Liver (tissue), 3 donors: ENCODE data around the gene KSR1.
"Not testable (repeated sequence)": the region's sequence is repeated elsewhere in the genome, so short reads cannot be mapped to it uniquely, and the experiment has no call there.

Experiments used
- CTCF ChIP-seq: fragments of 150-350 bp; IDR thresholded peaks from 2 replicates; pipeline ENCODE4 v1.5.1; 2017; ENCODE audit warnings: improper control_type of control experiment, low read depth, low read length; ENCODE audit not compliant: missing input control
- EGR1 ChIP-seq, 2 donors: IDR thresholded peaks; 2 replicates each; pipeline ENCODE4 v1.6.1; 2016 to 2018; ENCODE audit warnings: antibody characterized with exemption in 2 of 2, low read depth in 2 of 2
- SP1 ChIP-seq: IDR thresholded peaks from 2 replicates; pipeline ENCODE4 v1.6.1; 2018; ENCODE audit warnings: antibody characterized with exemption, mild to moderate bottlenecking
- TAF1 ChIP-seq: conservative IDR thresholded peaks from 2 replicates; pipeline ENCODE4 v1.6.1; 2016; ENCODE audit warnings: antibody characterized with exemption, mild to moderate bottlenecking
- YY1 ChIP-seq: IDR thresholded peaks from 2 replicates; pipeline ENCODE4 v1.6.1; 2016; ENCODE audit warnings: antibody characterized with exemption, mild to moderate bottlenecking
- TF ChIP-seq, protein P1 (sequence below): IDR thresholded peaks from 2 replicates; pipeline ENCODE4 v1.6.1; 2016; ENCODE audit warnings: antibody characterized with exemption
- donor health status: healthy.
- donor health status: healthy.

DNA sequence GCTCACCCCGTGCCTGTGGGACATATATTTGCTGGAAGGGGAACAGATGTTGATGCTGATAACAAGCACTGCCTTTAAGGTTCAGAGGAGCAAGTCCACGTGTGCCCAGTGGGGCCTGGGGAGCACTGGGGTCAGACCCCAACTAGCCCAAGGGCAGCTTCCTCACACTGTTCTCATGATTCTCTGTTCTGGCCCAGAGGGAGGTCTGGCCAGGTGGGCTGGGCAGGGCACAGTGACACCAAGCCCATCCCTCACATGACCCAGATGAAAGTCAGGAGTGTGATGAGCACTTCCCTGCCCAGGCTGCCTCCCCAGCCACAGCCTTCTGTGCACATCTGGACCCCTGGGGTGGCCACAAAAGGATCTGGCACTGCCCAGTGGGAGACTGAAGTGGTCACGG, 29.8 kb upstream of the KSR1 start:
- TF ChIP-seq CTCF; SP1; EGR1 (IDR thresholded peaks at IDR 0.05; ENCODE audit: low read depth in 2 of 2); YY1; TAF1: not testable (repeated sequence)
- TF ChIP-seq, protein P1, sequence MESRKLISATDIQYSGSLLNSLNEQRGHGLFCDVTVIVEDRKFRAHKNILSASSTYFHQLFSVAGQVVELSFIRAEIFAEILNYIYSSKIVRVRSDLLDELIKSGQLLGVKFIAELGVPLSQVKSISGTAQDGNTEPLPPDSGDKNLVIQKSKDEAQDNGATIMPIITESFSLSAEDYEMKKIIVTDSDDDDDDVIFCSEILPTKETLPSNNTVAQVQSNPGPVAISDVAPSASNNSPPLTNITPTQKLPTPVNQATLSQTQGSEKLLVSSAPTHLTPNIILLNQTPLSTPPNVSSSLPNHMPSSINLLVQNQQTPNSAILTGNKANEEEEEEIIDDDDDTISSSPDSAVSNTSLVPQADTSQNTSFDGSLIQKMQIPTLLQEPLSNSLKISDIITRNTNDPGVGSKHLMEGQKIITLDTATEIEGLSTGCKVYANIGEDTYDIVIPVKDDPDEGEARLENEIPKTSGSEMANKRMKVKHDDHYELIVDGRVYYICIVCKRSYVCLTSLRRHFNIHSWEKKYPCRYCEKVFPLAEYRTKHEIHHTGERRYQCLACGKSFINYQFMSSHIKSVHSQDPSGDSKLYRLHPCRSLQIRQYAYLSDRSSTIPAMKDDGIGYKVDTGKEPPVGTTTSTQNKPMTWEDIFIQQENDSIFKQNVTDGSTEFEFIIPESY = not testable (repeated sequence)
